ENCODE measurements around the gene ATXN1.

- TF ChIP-seq CTBP1 (IDR thresholded peaks at IDR 0.05; ENCODE audit: borderline replicate concordance): no peak
- no peak for TF ChIP-seq ZNF384 (IDR thresholded peaks at IDR 0.05)
- no peak for TF ChIP-seq TARDBP (IDR thresholded peaks at IDR 0.05)
Observed at GRCh38 chr6:16533210-16533609, 228.1 kb downstream of the ATXN1 start.

All from HEK293T (cell line).